TTC549 (cell line): ENCODE results near the gene PRMT9.

Experiments
- FAIRE-seq: peaks from 2 replicates; lab custom pipeline; 2012; peaks lifted over from hg19 to GRCh38; lab: Jason Lieb, UNC

Gene PRMT9

GRCh38 chr4:147678796-147679549 lies 5.0 kb downstream of the PRMT9 start:
- FAIRE-seq: no peak

DNA sequence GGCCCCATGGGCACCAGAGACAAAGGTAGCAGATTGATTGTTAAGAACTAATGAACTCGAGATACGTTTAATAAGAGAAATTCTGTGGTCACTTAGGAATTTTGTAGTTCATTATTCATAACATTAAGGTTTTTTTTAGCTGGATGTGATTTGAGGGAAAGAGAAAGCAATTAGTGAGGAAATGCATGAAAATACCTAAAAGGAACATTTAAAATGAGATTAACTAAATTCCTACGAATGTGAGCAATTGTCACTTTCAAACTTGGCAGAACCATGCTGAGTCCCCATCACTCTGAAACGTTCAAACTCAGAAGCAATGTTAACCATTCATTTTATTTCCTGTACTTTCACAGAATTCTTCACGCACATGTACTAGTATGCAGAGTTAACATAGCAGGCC lies 5.9 kb downstream of the PRMT9 start:
- no peak for FAIRE-seq

DNA sequence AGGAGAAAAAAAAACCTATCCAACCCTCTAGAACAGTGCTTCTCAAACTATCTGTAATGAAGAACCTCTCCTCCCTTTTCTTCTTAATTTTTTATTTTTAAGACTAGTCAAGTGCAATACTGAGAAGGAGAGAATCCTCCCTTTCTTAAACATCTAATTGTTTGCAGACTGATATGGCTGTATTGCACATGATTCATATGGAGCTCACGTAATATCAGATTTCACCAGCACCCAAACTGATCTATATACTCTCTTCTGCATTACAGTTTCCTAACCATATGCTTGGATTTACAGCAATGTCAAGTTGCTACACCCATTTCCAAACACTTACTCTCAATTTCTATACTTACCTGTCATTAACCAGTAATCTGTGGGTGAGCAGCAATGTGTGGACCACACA lies 9.5 kb downstream of the PRMT9 start:
- no peak for FAIRE-seq

DNA sequence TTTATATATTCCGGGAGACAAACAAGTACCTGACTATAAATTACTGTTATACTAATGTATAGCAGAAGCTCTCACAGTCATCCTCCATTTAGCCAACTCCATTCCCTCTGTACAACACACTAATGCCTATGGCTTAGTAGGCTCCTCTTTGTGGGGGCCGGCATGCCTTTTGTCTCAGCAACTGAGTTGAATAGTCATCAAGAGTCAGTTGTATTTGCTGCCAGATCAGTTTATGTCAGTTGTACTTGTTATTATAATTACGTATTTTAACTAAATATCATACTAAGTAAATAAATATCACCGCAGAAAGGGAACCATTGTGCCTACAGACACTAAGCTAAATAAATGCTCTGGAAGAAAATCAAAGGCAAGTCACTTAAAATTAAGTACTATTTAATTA lies 9.9 kb downstream of the PRMT9 start:
- no peak for FAIRE-seq

DNA sequence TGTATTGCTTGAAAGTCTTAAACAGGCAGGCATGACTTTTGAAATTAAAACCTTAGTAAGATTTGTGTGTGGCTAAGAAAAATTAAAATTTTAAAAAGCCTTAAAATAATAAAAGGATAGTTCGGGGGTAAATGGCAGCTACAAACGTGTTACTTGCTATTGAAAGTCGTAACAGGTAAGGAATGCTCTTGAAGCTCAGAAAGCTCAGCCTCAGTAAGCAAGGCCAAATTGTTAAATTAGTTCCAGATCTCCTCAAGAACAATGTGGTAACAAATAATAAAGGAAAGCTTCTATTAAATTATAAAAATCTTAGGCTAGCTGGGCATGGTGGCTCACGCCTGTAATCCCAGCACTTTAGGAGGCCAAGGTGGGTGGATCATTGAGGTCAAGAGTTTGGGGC lies 25.5 kb downstream of the PRMT9 start:
- no peak for FAIRE-seq

DNA sequence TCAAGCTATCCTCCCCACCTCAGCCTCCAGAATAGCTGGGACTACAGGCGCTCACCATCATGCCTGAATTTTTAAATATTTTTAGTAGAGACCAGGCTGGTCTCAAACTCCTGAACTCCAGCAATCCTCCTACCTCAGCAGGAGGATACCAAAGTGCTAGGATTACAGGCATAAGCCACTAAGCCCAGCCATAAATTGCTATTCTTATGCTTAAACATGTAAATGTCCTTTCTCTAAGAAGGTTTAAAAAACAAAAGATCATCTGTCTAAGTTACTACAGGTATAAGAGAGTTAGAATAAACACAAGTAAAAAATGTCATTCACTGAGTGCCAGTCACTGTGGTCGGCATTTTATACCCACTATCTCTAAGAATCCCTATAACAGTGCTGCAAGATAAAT lies 28.3 kb downstream of the PRMT9 start:
- FAIRE-seq: no peak

DNA sequence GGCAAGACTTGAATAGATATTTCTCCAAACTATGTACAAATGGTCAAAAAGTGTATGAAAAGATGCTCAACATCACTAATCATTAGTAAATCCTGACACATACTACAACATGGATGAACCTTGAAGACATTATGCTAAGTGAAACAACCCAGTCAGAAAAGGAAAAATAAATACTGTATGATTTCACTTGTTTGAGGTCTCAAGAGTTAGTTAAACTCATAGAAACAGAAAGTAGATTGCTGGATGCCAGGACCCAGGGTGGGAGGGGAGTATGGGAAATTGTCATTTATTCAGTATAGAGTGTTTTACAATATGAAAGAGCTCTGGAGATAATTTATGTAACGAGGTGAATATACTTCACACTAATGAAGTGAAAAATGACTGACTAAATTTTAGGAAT lies 32.4 kb downstream of the PRMT9 start:
- FAIRE-seq: no peak

DNA sequence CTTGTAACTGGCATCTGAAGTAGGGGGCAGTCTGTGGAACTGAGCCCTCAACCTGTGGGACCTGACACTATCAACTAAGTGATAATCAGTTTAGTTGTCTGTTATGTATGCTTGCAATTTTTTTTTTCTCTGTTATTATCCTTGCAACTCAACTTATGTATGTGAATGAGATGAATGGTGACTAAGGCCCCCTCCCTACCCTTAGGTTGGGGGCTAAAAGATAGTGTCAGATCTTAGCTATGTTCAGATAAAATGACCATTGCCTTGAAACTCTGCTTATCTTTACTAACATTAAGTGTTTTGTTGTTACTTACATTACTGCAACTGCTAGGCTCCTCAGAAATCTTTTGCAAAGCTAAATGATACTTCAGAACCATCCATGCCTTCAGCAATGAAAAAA lies 35.3 kb downstream of the PRMT9 start:
- FAIRE-seq: no peak

DNA sequence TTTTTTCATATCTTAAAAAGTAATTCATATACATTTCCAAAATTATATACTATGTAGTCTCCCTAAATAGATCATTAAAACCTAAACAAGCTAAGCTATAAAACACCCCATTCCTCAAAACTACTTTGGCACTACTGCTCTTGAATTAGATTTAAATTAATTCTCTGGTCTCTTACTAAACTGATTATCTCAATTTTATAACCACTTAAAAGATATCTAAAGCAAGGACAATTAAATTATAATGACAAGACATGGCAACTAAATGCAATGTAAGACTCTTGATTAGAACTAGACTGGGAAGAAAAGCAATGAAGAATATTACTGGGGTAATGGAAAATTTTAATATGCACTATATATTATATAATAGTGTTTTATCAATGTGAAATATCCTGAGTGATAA lies 38.9 kb downstream of the PRMT9 start:
- no peak for FAIRE-seq

DNA sequence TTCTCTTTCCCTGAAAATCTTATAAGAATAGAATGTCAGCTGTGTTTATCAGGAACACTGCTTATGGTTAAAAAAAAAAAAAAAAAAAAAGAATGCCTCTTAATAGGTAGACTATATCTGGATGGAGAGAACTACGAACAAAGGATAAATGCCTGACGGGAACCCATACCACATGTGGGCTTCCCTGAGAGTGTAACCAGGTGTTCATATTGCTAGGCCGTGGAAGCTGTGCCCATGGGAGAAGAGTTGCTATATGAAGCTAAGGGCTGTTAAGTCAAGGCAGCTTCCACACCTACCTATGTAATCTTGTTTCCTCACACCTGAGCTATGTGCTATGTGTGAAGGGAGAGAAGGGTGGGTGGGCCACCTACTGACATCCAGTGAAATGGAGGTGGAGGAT lies 39.5 kb downstream of the PRMT9 start:
- no peak for FAIRE-seq

GRCh38 chr4:147643616-147644015 lies 40.3 kb downstream of the PRMT9 start:
- FAIRE-seq: no peak

GRCh38 chr4:147640331-147640730 lies 43.6 kb downstream of the PRMT9 start:
- no peak for FAIRE-seq

DNA sequence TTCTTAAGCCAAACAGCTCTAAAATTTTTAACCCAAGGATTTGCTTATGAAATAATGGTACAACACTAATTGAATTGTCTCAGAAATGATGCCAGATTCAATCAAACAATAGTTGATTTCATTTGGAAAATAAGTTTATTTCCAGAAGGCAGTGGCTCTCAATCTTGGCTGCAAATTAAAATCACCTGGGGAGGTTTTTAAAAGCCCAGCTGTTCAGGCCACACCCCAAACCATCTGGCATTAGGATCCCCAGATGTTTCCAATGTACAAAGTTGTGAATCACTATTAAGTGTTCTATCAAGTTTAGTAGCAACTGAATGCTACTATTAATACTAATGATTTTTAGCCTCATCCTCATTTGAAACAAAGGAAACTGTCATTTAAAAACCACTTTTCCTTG lies 44.6 kb downstream of the PRMT9 start:
- no peak for FAIRE-seq

DNA sequence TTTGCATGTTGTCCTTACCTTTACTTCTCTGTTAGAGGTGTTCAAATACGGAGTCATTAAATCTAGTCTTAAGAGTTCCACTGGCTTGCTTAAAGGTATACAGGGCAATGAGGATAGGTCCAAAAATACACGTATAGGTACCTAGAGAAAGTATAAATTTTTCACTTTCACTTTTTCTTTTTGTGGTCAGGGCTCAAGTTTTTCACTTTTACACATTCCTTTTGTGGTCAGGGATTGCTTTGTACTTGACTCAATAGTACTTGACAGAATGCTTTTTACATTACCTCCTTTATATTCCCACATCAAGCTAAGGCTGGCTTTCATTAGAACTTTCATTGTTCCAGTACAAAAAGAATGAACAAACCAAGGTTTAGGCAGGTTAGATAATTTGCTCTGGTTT lies 45.0 kb downstream of the PRMT9 start:
- FAIRE-seq: no peak

DNA sequence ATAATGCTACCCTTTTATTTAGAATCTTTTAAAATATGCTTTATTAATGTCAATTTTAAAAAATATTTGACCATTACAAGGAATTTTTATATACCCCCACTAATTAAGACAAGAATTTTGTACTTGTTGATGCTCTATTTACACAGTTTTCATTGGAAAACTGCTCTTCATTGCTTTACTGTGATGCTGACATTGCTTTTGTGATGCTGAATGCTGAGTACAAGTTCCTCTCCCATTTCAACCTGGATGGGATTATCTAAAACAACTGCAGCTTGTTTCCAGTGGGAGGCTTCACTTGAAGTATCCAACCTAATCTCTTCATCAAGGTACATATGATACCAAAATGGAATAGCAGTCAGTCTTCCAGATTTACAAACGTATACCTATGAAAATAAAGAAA lies 45.6 kb downstream of the PRMT9 start:
- no peak for FAIRE-seq

- FAIRE-seq: no peak
These were observed 48.6 kb downstream of the PRMT9 start for GRCh38 chr4:147635348-147635747.

DNA sequence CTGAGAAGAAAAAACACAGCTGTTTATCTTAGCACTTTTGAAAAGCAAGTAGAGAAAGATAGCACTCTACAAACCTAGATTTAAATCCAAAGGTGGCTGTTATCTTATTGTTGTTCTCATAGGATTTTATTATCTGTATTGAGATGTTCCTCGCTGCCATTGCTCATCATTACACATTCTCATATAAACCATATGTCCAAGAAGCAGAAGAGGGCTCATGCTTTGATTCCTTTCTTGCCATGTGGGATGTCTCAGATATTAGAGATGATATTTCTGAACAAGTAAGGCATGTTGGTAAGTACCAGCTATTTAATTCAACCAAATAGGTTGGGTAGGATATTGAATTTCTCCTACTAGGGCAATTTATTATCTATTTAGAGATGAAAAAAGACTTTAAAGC lies 50.3 kb downstream of the PRMT9 start:
- no peak for FAIRE-seq

DNA sequence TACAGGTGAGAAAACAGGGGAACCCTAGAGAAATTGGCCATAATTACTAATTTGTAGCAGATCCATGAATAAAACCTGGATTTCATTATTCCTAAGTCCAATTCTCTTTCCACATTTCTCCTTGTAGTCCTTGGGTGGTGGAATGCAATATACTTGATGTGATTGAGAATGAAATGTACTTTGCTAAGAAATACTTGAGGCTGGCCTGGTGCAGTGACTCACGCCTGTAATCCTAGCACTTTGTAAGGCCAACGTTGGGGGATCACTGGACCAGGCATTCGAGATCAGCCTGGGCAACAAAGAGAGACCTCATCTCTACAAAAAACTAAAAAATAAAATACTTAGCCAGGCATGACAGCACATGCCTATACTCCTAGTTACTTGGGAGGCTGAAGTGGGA lies 50.9 kb downstream of the PRMT9 start:
- no peak for FAIRE-seq

- no peak for FAIRE-seq
These were observed 53.9 kb downstream of the PRMT9 start for GRCh38 chr4:147629783-147630730.

- FAIRE-seq: no peak
These were observed 55.5 kb downstream of the PRMT9 start for GRCh38 chr4:147628415-147628814.

DNA sequence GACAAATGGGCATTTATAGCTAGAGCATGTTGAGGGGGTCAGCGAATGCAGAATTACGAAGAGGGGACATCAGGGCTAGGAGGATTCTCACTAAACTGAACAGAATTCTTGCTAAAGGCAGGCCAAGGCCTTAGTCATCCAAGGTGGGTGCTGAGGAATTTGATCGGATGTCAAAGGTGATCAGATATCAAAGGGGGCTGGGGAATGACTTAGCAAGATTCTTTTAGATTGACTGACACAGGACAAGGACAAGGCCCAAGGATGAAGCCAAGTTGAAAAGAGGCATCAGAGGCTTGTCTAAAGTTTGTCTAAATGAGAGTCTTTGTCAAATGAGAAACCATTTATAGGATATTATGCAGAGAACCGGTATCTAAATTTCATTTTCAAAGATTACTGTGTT lies 57.1 kb downstream of the PRMT9 start:
- FAIRE-seq: no peak

DNA sequence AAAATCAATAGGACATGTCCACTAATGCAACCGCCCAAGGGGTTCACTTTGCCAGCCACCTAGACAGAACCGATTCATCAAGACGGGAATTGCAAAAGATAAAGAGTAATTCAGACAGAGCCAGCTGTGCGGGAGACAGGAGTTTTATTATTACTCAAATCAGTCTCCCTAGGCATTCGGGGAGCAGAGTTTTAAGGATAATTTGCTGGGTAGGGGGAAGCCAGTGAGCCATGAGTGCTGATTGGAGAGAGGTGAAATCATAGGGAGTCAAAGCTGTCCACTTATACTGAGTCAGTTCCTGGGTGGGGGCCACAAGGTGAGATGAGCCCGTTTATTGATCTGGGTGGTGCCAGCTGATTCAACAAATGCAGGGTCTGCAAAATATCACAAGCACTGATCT lies 58.2 kb downstream of the PRMT9 start:
- FAIRE-seq: no peak

DNA sequence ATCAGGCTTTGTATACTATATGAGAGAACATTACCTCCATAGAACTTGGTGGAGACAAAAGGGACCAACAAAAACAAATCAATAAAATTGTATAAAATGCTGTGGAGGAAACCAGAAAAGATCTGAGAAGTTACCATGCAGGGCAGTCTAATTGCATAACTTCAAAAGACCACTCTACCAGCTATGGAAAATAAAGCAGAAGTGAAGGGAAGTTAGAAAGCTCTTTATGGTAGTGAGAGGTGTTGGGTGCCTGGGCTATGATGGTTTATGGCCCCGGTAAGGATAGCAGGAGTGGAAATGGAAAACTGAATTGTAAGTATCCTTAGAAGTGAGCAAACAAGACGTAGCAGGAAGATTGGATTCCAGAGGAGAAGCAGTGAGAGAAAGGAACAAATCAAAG lies 63.6 kb downstream of the PRMT9 start:
- no peak for FAIRE-seq
